ELF-1 (cell line): ENCODE measurements around the gene FBXO21.
A peak's percentile ranks its signal among the peaks of the same experiment; 100 is the strongest.
"Not testable (repeated sequence)": the region's sequence is repeated elsewhere in the genome, so short reads cannot be mapped to it uniquely, and the experiment has no call there.

Experiments used
- DNase-seq: peaks from one replicate; pipeline ENCODE4 v3.0.0-alpha.2; 2016; ENCODE audit warnings: low read depth, low spot score

Gene FBXO21

DNA sequence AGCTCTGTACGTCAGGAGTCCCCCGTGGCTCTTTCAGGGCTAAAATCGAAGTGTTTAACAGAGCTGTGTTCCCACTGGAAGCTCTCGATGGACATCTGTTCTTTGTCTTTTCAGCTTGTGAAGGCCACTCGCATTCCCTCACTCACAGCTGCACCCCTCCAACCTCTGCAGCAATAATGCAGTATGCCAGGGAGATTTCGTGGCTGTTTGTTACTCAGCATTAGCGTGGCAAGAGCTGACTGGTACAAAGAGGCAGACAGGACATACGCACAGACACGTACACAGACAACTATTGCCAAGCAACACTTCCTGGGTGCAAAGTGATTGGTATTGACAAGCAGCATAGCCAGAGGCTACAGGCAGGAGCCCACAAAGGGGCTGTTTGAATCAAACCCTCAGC, 11.8 kb upstream of the FBXO21 start:
- DNase-seq, result no peak

DNA sequence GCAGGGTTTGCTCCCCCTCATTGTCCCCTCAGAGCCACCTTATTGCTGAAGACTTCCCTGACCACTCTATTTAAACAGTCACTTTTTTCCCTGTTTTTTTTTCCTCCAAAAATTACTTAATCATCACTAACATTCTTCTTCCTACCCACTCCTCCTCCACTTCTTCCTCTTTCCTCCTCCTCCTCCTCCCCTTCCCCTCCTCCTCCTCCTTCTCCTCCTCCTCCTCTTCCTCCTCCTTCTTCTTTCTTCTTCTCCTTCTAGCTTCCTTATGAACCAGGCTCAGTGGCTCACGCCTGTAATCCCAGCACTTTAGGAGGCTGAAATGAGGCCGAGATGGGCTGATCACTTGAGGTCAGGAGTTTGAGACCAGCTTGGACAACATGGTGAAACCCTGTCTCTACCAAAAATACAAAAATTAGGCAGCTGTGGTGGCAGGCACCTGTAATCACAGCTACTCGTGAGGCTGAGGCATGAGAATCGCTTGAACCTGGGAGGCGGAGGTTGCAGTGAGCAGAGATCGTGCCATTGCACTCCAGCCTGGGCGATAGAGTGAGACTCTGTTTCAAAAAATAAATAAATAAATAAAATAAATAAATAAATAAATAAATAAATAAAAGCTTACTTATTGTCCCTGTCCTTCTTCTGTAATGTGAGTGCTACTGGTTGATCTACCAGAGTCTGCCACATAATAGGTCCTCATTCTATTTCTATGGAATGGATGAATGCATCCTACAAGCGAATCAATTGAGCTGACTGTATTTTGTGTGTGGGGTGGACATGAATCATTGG, 9.9 kb upstream of the FBXO21 start:
- DNase-seq, result not testable (repeated sequence)

DNA sequence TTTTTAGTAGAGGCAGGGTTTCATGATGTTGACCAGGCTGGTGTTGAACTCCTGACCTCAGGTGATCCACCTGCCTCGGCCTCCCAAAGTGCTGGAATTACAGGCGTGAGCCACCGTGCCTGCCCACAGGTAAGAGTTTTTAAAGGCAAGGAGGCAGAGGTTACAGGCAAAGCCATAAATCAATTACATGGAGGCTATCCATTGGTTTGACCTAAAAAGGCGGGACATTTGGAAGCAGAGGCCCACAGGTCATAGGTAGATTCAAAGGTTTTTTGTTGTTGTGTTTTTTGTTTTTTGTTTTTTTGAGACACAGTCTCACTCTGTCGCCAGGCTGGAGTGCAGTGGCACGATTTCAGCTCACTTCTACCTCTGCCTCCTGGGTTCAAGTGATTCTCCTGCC, 6.1 kb upstream of the FBXO21 start:
- DNase-seq, result not testable (repeated sequence)

DNA sequence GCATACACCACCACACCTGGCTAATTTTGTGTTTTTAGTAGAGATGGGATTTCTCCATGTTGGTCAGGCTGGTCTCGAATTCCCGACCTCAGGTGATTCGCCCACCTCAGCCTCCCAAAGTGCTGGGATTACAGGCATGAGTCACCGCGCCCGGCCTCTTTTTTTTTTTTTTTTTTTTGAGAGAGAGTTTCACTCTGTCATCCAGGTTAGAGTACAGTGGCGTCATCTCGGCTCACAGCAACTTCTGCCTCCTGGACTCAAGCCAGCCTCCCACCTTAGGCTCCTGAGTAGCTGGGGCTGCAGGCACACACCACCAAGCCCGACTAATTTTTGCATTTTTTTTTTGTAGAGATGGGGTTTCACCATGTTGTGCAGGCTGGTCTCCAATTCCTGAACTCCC, 4.8 kb upstream of the FBXO21 start:
- peak; percentile 28 for DNase-seq

DNA sequence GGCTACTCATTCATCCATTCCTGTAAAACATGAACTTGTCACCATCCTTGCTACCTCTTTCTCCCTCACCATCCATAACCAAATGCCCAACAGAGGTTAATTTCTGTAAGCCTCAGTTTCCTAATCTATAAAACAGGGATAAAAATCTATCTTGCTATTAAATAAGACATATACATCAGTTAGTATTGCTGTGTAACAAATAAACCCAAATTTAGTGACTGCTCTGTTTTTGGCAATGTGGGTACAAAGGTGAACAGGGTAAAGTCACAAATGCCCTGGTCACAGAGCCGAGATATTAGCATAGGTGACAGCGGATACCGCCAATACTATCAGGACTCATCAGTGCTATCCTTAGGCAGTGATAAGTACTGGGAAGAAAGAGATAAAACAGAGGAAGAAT, 3.6 kb upstream of the FBXO21 start:
- DNase-seq, result no peak

DNA sequence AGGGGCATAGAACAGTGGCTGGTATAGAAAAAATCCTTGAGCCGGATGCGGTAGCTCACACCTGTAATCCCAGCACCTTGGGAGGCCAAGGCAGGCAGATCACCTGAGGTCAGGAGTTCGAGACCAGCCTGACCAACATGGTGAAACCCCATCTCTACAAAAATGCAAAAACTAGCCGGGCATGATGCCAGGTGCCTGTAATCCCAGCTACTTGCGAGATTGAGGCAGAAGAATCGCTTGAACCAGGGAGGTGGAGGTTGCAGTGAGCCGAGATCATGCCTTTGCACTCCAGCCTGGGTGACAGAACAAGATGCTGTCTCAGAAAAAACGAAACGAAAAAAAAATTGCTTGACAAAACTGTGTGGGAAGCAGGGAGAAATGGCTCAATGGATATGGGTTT, 2.3 kb upstream of the FBXO21 start:
- not testable (repeated sequence) for DNase-seq

DNA sequence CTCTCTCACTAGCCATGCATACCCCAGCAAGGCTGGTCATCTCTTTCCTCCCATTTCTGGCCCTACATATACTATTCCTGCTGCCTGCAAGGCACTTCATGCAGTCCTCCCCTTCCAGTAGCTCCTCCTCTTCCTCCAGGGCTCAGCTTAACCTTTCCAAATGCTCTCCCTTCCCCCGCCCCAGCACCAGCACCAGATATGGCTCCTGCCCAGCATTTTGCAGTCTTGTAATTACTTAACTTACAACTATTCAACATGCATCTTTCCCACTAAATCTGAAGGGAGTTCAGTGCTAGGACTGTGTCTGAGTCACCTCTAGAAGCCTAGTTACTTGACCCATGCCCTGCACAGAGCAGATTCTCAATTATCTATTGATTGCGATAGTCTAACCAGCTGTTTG, 1.8 kb upstream of the FBXO21 start:
- peak; percentile 45 for DNase-seq

DNA sequence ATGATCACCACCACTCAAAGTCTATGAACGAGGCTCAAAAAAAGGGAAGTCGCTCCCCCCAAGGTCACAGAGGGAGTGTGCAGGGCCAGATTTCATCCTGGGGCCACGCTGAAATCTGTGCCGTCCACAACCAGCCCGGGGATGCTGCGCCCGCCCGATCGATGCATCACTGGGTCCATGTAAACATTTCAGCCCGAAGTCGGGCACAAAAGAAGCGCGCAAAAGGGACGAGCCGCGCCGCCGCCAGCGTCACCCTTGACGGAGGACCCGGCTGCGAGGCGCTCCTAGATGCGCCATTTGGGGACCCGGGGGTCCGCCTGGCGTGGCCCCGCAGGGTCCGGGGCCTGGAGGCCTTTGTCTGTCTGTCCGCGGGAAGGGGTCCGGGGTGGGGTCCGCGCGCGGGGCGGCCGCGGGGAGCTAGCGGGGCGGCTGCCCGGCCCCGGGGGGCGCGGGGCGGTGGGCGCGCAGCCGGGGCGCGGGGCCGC, 503 bp downstream of the FBXO21 start:
- peak; percentile 52 for DNase-seq

DNA sequence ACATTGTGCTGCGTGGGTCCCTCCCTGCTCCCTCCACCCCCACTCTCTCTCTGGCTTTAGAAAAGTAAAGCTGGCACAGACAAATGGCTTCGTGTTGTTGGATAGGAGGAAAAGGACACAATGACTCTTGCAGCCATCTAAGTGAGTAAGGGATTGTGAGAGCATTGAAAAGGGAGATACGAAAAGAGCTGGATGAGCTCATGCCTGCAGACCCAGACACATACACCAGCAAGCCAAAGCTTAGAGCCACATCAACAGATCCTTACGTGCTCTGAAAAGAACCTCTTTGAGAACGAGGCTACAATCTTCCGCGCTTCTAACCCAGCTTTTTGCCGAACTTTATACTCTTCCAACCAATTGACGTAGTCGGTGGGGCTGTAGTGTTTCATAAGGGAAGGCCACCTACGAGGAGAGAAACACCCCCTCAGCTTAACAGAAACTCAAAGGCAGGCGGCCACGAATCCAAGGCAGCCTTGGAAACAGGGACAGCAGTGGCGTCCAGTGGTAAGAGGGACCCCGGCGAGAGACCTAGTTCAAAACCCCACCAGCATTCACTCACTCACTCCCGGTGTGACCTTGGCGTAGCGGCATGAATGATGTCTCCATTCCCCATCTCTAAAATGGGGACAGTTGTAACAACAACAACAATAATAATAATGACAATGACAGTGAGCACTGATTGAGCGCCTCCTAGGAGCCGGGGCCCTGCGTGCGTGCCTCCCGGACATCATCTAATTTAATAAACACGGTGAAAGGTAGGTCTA, 1.1 kb downstream of the FBXO21 start:
- DNase-seq, result peak; percentile 54

DNA sequence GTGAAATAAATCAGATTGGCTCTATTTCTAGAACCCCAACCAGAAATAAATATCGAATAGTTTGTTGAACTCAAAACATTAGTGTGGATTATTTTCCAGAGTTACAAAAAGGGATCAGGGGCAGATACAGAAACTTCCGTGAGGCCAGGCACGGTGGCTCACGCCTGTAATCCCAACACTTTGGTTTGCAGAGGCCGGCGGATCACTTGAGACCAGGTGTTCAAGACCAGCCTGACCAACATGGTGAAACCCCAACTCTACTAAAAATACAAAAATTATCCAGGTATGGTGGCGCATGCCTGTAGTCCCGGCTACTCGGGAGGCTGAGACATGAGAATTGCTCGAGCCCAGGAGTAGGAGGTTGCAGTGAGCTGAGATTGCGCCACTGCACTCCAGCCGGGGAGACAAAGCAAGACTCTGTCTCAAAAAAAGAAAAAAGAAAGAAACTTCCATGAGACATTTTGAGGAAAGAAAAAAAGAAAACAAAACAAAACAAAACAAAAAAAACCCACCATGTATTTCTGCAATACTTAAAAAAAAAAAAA, 2.1 kb downstream of the FBXO21 start:
- DNase-seq, result no peak

DNA sequence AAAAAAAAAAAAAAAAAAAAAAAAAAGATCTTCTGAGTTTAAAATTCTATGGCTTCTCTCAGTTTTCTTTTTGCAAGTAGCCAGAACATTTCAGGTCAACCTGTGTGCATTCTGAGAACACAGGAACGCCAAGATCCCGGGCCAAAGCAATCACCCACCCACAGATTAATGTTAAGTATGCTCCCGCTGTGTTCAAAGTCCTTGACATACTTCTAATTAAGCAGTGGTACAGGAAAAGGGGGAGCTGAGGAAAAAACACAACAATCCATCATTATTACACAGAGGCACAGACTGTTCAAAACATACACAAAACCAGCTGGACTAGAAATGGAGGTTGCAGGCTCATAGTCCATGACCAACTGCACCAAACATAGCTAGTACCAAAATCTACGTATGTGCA, 2.8 kb downstream of the FBXO21 start:
- no peak for DNase-seq

DNA sequence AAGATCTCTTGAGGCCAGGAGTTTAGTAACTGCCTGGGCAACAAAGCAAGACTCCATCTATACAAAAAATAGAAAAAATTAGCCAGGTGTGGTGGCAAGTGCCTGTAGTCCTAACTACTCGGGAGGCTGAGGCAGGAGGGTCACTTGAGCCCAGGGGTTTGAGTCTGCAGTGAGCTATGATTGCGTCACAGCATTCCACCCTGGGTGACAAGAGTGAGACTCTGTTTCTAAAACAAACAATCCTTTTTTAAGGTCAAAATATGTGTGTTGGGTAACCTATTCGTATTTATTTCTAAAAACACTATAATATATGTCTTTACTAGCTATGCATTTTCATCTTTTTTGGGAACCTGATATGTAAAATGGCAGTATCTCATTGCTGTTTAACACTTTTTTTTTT, 7.4 kb downstream of the FBXO21 start:
- no peak for DNase-seq

DNA sequence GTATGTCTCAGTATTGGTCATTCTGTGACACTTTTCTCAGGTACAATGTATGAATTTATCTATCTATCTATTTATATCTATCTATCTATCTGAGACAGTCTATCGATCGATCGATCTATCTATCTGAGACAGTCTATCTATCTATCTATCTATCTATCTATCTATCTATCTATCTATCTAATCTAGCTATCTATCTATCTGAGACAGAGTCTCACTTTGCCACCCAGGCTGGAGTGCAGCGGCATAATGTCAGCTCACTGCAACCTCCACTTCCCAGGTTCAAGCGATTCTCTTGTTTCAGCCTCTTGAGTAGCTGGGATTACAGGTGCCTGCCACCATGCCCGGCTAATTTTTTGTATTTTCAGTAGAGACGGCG, 8.8 kb downstream of the FBXO21 start:
- not testable (repeated sequence) for DNase-seq

DNA sequence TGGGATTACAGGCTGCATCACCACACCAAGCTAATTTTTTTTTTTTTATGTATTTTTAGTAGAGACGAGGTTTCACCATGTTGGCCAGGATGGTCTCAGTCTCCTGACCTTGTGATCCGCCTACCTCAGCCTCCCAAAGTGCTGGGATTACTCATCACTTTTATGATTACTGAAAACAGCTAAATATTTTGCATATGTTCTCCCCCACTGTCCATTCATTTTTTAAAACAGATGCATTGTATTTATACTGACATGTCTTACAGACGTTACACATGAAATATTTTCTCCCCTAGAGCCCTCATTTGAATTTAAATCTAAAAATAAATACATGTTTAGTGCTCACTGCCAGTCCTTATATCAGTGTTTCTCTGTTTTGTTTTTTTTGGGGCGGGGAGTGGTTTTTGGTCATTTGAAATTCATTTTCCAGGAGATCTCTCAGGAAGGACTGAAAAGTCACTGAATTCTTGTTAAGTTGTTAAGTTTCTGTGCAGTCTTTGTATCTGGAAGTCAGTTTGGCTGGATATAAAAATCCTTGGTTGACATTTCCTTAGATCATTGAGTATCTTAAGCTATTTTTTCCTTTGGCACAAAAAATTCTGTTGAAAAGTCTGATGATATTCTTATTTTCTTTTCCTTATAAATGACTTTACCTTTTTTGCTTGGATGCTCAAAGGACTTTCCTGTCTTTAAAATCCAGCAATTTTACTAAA, 9.4 kb downstream of the FBXO21 start:
- DNase-seq, result no peak

DNA sequence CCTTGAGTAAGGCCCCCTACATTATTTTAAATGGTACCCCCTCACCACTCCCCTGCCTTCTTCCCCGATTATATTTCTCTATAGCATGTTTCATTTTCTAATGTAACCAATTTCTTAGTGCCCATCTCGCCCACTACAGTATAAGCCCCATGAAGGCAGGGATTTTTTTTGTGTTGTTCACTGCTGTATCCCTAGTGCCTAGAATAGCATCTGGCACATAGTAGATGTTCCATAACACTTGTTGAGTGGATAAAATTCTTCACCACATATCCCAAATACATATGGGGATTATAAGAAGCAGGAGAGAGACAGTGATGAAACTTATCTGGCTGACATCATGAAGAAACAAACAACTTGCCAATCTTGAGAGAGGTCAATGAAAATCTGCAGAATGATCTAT, 11.5 kb downstream of the FBXO21 start:
- no peak for DNase-seq

DNA sequence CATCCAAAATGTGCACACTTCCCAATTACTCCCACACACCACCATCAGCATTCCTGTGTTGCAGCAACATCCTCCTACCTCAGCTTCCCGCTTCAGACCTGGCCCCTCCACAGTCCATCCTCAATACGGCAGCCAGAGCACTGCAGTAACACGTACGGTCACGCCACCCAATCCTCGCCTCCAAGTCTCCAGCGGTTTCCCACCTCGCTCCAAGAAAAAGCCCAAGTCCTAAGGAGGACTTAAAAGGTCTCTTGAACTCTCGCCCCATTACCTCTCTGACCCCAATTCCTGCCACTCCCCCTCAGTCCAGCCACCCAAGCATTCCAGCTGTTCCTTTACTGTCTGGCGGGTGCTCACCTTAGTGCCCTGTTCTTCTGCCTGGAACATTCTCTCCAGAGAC, 12.0 kb downstream of the FBXO21 start:
- DNase-seq, result no peak

DNA sequence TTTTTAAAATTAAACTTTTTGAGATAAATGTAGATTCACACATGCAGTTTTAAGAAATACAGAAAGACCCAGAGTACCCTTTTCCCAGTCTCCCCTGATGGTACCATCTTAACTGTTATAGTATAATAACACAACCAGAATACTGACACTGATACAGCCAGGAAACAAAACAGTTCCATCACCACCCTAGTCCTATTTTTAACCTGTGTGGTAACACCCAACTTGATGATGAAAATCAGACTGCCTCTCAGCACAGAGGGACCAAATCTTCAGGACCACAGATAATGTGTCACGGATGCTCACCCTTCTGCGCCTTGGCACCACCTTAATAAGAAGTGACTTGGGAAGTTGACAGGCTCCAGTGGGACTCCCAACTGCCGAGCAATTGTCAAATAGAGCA, 18.1 kb downstream of the FBXO21 start:
- no peak for DNase-seq

DNA sequence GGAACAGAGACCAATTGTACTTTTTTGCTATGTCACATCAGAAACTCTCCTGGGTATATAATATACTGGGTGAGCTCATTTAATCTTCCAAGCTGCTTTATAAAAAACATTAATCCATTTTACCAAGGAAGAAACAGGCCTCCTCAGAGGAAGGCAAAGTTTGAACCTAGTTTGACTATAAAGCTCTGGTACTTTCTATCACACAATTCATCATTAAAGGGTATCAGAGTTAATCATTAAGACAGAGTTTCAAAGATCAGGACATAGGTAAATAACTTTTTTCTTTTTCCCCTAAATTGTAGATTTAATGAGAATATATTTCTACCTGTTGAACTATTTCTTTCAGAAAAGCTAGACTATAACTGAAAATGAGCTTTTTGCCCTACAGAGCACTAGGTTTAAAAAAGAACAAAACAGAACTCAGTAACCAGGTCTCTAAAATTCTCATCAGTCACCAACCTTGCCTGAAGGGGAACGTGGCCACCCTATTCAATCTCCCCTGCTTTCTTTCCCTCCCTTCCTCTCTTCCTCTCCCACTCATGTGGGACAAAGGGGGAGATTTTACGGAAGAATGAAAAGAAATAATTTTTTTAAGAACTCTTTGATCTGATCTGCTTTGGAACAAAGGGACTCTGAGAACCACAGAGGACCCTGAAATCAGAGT, 18.6 kb downstream of the FBXO21 start:
- DNase-seq, result no peak

DNA sequence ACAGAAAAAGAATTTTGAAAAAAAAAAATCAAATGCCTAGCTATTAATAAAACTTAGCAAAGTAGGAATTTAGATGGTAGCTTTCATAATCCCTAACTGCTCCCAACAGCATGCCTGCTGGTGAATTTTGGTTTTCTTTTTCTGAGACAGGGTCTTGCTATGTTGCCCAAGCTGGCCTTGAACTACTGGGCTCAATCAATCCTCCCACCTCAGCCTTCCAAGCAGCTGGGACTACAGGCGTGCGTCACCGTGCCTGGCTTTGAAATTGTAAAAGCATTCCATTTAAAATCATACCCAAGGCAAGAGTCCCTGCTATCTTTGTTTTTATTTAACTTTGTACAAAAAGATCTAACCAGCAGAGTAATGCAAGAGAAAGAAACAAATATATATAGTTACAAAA, 20.7 kb downstream of the FBXO21 start:
- no peak for DNase-seq

DNA sequence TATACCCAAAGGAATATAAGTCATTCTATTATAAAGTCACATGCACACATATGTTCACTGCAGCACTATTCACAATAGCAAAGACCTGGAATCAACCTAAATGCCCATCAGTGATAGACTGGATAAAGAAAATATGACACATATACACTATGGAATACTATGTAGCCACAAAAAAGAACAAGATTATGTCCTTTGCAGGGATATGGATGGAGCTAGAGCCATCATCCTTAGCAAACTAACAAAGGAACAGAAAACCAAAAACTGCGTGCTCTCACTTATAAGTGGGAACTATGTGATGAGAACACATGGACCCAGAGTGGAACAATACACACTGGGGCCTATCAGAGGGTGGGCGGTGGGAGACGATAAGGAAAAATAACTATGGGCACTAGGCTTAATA, 21.3 kb downstream of the FBXO21 start:
- DNase-seq, result no peak

DNA sequence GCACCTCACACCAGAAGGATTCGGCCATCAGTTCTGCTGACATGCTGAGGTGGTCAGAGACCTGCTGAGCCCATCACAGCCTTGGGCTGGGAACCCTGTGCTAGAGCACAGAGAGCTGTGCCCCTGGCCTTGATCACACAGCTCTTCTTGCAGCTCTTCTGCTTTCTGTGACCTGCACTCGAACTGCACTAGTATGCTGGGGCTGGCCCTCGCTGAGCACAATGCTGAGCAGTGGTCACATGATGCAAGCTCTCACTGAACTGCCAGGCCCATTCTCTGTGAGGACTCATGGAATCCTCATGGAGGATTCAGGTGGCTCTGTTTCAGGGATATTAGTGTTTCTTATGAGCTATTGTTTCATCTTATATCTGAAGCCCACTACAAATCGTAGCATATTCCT, 22.5 kb downstream of the FBXO21 start:
- no peak for DNase-seq

DNA sequence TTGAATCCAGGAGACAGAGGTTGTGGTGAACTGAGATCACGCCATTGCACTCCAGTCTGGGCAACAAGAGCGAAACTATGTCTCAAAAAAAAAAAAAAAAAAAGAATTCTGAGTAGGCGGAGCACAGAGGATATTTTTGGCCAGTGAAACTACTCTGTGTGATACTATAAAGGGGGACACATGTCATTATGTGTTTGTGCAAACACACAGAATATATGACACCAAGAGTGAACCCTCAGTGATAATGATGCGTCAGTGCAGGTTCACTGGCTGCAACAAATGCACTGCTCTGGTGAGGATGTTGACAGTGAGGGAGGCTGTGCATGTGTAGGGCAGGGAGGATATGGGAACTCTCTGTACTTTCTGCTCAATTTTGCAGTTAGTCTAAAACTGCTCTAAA, 24.2 kb downstream of the FBXO21 start:
- DNase-seq, result no peak
